DOHH2 (cell line): ENCODE measurements around the gene FADS3.

Source experiments
- CTCF ChIP-seq: fragments of 200-600 bp; sonication (generic); IDR thresholded peaks from one replicate; pipeline ENCODE4 v1.5.1; 2014; ENCODE audit warnings: antibody characterized with exemption, mild to moderate bottlenecking, low read depth, low read length; ENCODE audit not compliant: poor library complexity, severe bottlenecking
- EZH2phosphoT487 ChIP-seq: fragments of 200-600 bp; sonication (generic); IDR thresholded peaks from 2 replicates; pipeline ENCODE4 v1.6.1; 2017; ENCODE audit warnings: borderline replicate concordance, mild to moderate bottlenecking, antibody characterized with exemption, low read length, moderate library complexity, mixed read lengths

- TF ChIP-seq CTCF (no peak), EZH2phosphoT487 (no peak)
Measured at GRCh38 chr11:61864814-61865775, 26.2 kb downstream of the FADS3 start.
